HepG2 (cell line): ENCODE results near the gene VSIR. TPM values are rescaled to one million over a fixed set of nuclear protein-coding genes. Genes with fewer than 3 reads are reported as not detected.
A peak's percentile ranks its signal among the peaks of the same experiment; 100 is the strongest.

Source experiments
- ATAC-seq: fragments of 200-7000 bp; cut with Tn5 transposase; 3 replicates; pipeline ENCODE4 v1.9.1; 2020; ENCODE audit warnings: mild to moderate bottlenecking, moderate library complexity
- BruUV-seq: library from RNA; stranded (reverse); fragments of 400-500 nt; replicated peaks from 2 replicates; lab custom pipeline; 2021; lab: Mats Ljungman, UMichigan
- CTCF ChIA-PET: fragments of 300-600 bp; formaldehyde crosslinking; extraction: SDS; loops from one replicate; lab custom pipeline; 2021; ENCODE audit warnings: low total read pairs, inconsistent platforms, low intra/inter-chr PET ratio; lab: Yijun Ruan, JAX
- POLR2A ChIA-PET: fragments of 350-600 bp; sonication (Branson Sonifier 250); formaldehyde crosslinking; loops from one replicate; lab custom pipeline; 2020; ENCODE audit warnings: antibody characterized with exemption, inconsistent platforms; lab: Yijun Ruan, JAX
- DNase-seq: peaks from one replicate; pipeline ENCODE4 v3.0.0-alpha.2; 2015; ENCODE audit warnings: low spot score
- FAIRE-seq: peaks from 3 replicates; lab custom pipeline; 2011; peaks lifted over from hg19 to GRCh38; lab: Jason Lieb, UNC
- H2AFZ ChIP-seq: one replicate; pipeline ENCODE4 v1.6.1; 2011; ENCODE audit warnings: low read length, inconsistent platforms
- H3K27ac ChIP-seq: fragments of 300-600 bp; 3 replicates; pipeline ENCODE4 v1.8.0; 2011; ENCODE audit warnings: mixed run types, mild to moderate bottlenecking, mixed read lengths, low read length, inconsistent platforms; ENCODE audit not compliant: insufficient read depth; ENCODE audit errors: extremely low read length
- H3K27me3 ChIP-seq, 2 experiments: fragments of 200-600 bp in 1 of 2; 2 replicates in 1 of 2; 3 replicates in 1 of 2; pipeline versions ENCODE4 v1.6.0 to v1.8.0; 2011; ENCODE audit warnings: low read length in 2 of 2, mild to moderate bottlenecking in 2 of 2, moderate library complexity in 2 of 2, inconsistent platforms in 1 of 2; ENCODE audit not compliant: insufficient read depth in 2 of 2, control insufficient read depth in 1 of 2
- H3K36me3 ChIP-seq, 2 experiments: fragments of 200-600 bp in 1 of 2; replicated peaks in 1 of 2; 2 replicates in 1 of 2; 3 replicates in 1 of 2; pipeline versions ENCODE4 v1.5.1 to v1.8.0; 2011; ENCODE audit warnings: low read length in 2 of 2, inconsistent platforms in 1 of 2; ENCODE audit not compliant: insufficient read depth in 2 of 2, control insufficient read depth in 1 of 2
- H3K4me1 ChIP-seq: 2 replicates; pipeline ENCODE4 v1.5.1; 2012; ENCODE audit warnings: low read length, inconsistent platforms; ENCODE audit not compliant: insufficient read depth
- H3K4me2 ChIP-seq: 2 replicates; pipeline ENCODE4 v1.6.0; 2011; ENCODE audit warnings: low read depth, low read length, inconsistent platforms
- H3K4me3 ChIP-seq, 3 experiments: fragments of 200-600 bp in 1 of 3; sonication (generic), shearing (Covaris generic) in 1 of 3; replicated peaks in 1 of 3; 2 replicates each; pipeline ENCODE4 v1.5.1; 2011 to 2016; ENCODE audit warnings: low read length in 3 of 3, inconsistent platforms in 2 of 3, low read depth in 2 of 3, mild to moderate bottlenecking in 2 of 3, control low read depth in 1 of 3, mixed read lengths in 1 of 3; ENCODE audit not compliant: insufficient read depth in 1 of 3
- H3K79me2 ChIP-seq: one replicate; pipeline ENCODE4 v1.6.1; 2011; ENCODE audit warnings: low read length, inconsistent platforms; ENCODE audit not compliant: insufficient read depth
- H3K9ac ChIP-seq: 2 replicates; pipeline ENCODE4 v1.6.0; 2011; ENCODE audit warnings: mild to moderate bottlenecking, low read depth, low read length, inconsistent platforms; ENCODE audit not compliant: insufficient read depth
- H3K9me3 ChIP-seq: 2 replicates; pipeline ENCODE4 v1.5.1; 2012; ENCODE audit warnings: mild to moderate bottlenecking, low read length
- H4K20me1 ChIP-seq: 2 replicates; pipeline ENCODE4 v1.6.0; 2011; ENCODE audit warnings: inconsistent platforms, mild to moderate bottlenecking, low read length, moderate library complexity; ENCODE audit not compliant: insufficient read depth
- HDAC2 ChIP-seq: sonication (generic); formaldehyde crosslinking; IDR thresholded peaks from 2 replicates; pipeline ENCODE4 v1.4.0; 2020; ENCODE audit warnings: missing genetic modification reagents
- KAT2B ChIP-seq: fragments of 150-350 bp; IDR thresholded peaks from 2 replicates; pipeline ENCODE4 v1.6.1; 2014; ENCODE audit warnings: low read depth, low read length, borderline replicate concordance
- LRRFIP1 ChIP-seq: sonication (generic); formaldehyde crosslinking; conservative IDR thresholded peaks from 2 replicates; pipeline ENCODE4 v1.4.0; 2020; ENCODE audit warnings: missing genetic modification reagents
- PLRG1 ChIP-seq: fragments of 450-650 bp; conservative IDR thresholded peaks from 2 replicates; pipeline ENCODE4 v1.6.1; 2016
- SMARCC2 ChIP-seq: fragments of 450-650 bp; IDR thresholded peaks from 2 replicates; pipeline ENCODE4 v1.6.1; 2017; ENCODE audit warnings: antibody characterized with exemption, mild to moderate bottlenecking
- STAG1 ChIP-seq: sonication (generic); formaldehyde crosslinking; IDR thresholded peaks from 2 replicates; pipeline ENCODE4 v1.4.0; 2020; ENCODE audit warnings: missing genetic modification reagents
- TBP ChIP-seq: sonication (generic); formaldehyde crosslinking; IDR thresholded peaks from 2 replicates; pipeline ENCODE4 v1.5.0; 2020; ENCODE audit warnings: missing genetic modification reagents
- TERF1 ChIP-seq: sonication (generic); formaldehyde crosslinking; IDR thresholded peaks from 2 replicates; pipeline ENCODE4 v1.8.0; 2022; ENCODE audit warnings: mild to moderate bottlenecking, missing genetic modification reagents, moderate library complexity
- ZBED4 ChIP-seq: sonication (generic); formaldehyde crosslinking; IDR thresholded peaks from 2 replicates; pipeline ENCODE4 v1.4.0; 2020; ENCODE audit warnings: missing genetic modification reagents, borderline replicate concordance
- ZNF235 ChIP-seq: sonication (generic); formaldehyde crosslinking; IDR thresholded peaks from 2 replicates; pipeline ENCODE4 v1.8.1; 2023; ENCODE audit warnings: mild to moderate bottlenecking, missing genetic modification reagents, borderline replicate concordance
- ZNF335 ChIP-seq: sonication (generic); formaldehyde crosslinking; IDR thresholded peaks from 2 replicates; pipeline ENCODE4 v1.4.0; 2020; ENCODE audit warnings: missing genetic modification reagents
- ZNF709 ChIP-seq: sonication (generic); formaldehyde crosslinking; IDR thresholded peaks from 2 replicates; pipeline ENCODE4 v1.5.0; 2020; ENCODE audit warnings: mild to moderate bottlenecking, missing genetic modification reagents
- ZNF777 ChIP-seq: sonication (generic); formaldehyde crosslinking; IDR thresholded peaks from 2 replicates; pipeline ENCODE4 v1.4.0; 2020; ENCODE audit warnings: missing genetic modification reagents
- WGBS: methylation state at CpG from one replicate; pipeline ENCODE4 v1.1.6; 2017; ENCODE audit warnings: low lambda C conversion rate; 5-methylcytosine and 5-hydroxymethylcytosine counted together
- in situ Hi-C: cut with HindIII; loops from 2 replicates; pipeline ENCODE4 v1.10.0; 2017; ENCODE audit warnings: low pct_unique_long_range_greater_than_20kb; ENCODE audit not compliant: extremely low pct_ligation_motif_present
- intact Hi-C: fragments of 100-400 bp; cut with micrococcal nuclease; formaldehyde crosslinking; loops from one replicate; pipeline ENCODE4 v1.10.0; 2022; ENCODE audit not compliant: unreplicated experiment
- polyA plus RNA-seq, 8 experiments: library from polyadenylated mRNA; depleted of rRNA in 3 of 8; stranded (reverse) in 7 of 8; unstranded in 1 of 8; fragments of >200 nt; fragmentation: Illumina TruSeq in 4 of 8; extraction: Trizol in 4 of 8; gene quantifications; 2 replicates each; pipeline versions ENCODE4 v1.2.1 to v1.2.3, GENCODE V29; 2011 to 2016; ENCODE audit warnings: low read depth in 4 of 8, missing spikeins in 1 of 8, mixed read lengths in 1 of 8; ENCODE audit not compliant: insufficient read depth in 1 of 8
- total RNA-seq, 5 experiments: library from RNA; depleted of rRNA; stranded (reverse); fragments of >200 nt; fragmentation: Illumina TruSeq; extraction: Trizol; gene quantifications; 2 replicates each; pipeline ENCODE4 v1.2.3, GENCODE V29; 2016; ENCODE audit warnings: low read depth in 1 of 5

The VSIR gene
- total and polyA plus RNA-seq, 2 of the 13 experiments (the other 11 are each of a cell fraction or from before 2014, with no cell fraction given), result 0.44 to 3.2 TPM

GRCh38 chr10:71795248-71795647 is 21.9 kb upstream of the VSIR start (continued):
- TF ChIP-seq ZNF777 (CRISPR knock-in tag) (peak; percentile 27; the same call in 1 of the 2 replicates), LRRFIP1 (CRISPR knock-in tag) (no peak)
- TF ChIP-seq, all 625 proteins: peak for 24

GRCh38 chr10:71790749-71791440 is 17.6 kb upstream of the VSIR start:
- Histone ChIP-seq H3K79me2 (no peaks in the 10 kb centered on the region), H3K9ac (no peak overlapping the region), H3K36me3 (no peaks in the 10 kb centered on the region), H3K9me3 (no peaks in the 10 kb centered on the region), H3K4me2 (no peak overlapping the region), H2AFZ (no peak overlapping the region), H3K4me3 (no peak overlapping the region), H3K27me3 (peaks cover 2 to 29% of the 10 kb centered on the region in 2 experiments; a peak in 2 of 5 replicates), H3K27ac (no peak overlapping the region), H3K4me1 (no peaks in the 10 kb centered on the region), H4K20me1 (no peaks in the 10 kb centered on the region)
- DNase-seq, result no peak
- in situ Hi-C loops, result no loop called here
- ATAC-seq, result no peak; the same call in 2 of the 3 replicates
- TF ChIP-seq KAT2B (no peak), ZNF709 (CRISPR knock-in tag) (no peak), TBP (CRISPR knock-in tag) (no peak), ZBED4 (CRISPR knock-in tag) (no peak), ZNF335 (CRISPR knock-in tag) (no peak), STAG1 (no peak), TERF1 (CRISPR knock-in tag) (no peak), ZNF235 (CRISPR knock-in tag) (no peak), PLRG1 (no peak), HDAC2 (CRISPR knock-in tag) (no peak), SMARCC2 (no peak)
- POLR2A ChIA-PET, result no interaction called here
- CTCF ChIA-PET, result no interaction called here
- intact Hi-C loops, result no loop called here
- no TSS peak for BruUV-seq
- WGBS, result 4% methylated on average over 12 of the region's 17 CpGs
- no peak for FAIRE-seq
